IPS-18c (cell line): Measurements from ENCODE around the gene PRSS22.

Source experiments
- H3K4me3 ChIP-seq: 2 replicates; pipeline ENCODE4 v1.7.0; 2013; ENCODE audit warnings: low read depth, mild to moderate bottlenecking, low read length, moderate library complexity; ENCODE audit not compliant: insufficient read depth
- H3K9me3 ChIP-seq: one replicate; pipeline ENCODE4 v1.6.1; 2013; ENCODE audit warnings: mild to moderate bottlenecking, low read length, moderate library complexity; ENCODE audit not compliant: control insufficient read depth, insufficient read depth

Gene PRSS22

GRCh38 chr16:2825049-2825742 lies 32.8 kb downstream of the PRSS22 start:
- H3K9me3 ChIP-seq: no peaks in the 10 kb centered on the region
- no peak overlapping the region for H3K4me3 ChIP-seq

- no peaks in the 10 kb centered on the region for H3K9me3 ChIP-seq
- no peak overlapping the region for H3K4me3 ChIP-seq
Observed at GRCh38 chr16:2824626-2825025, 33.3 kb downstream of the PRSS22 start.

GRCh38 chr16:2822496-2822895 lies 35.5 kb downstream of the PRSS22 start:
- no peaks in the 10 kb centered on the region for H3K9me3 ChIP-seq
- no peak overlapping the region for H3K4me3 ChIP-seq

- Histone ChIP-seq H3K4me3 (no peak overlapping the region), H3K9me3 (no peaks in the 10 kb centered on the region)
Observed at GRCh38 chr16:2822158-2822495, 35.8 kb downstream of the PRSS22 start.

GRCh38 chr16:2821487-2822157 lies 36.3 kb downstream of the PRSS22 start:
- H3K9me3 ChIP-seq: no peaks in the 10 kb centered on the region
- H3K4me3 ChIP-seq: no peak overlapping the region

- Histone ChIP-seq H3K9me3 (no peaks in the 10 kb centered on the region), H3K4me3 (no peak overlapping the region)
Observed at GRCh38 chr16:2820836-2821486, 37.0 kb downstream of the PRSS22 start.

GRCh38 chr16:2819939-2820835 lies 37.8 kb downstream of the PRSS22 start:
- Histone ChIP-seq H3K4me3 (no peak overlapping the region), H3K9me3 (no peaks in the 10 kb centered on the region)

GRCh38 chr16:2819179-2819938 lies 38.6 kb downstream of the PRSS22 start:
- Histone ChIP-seq H3K9me3 (no peaks in the 10 kb centered on the region), H3K4me3 (no peak overlapping the region)

- H3K9me3 ChIP-seq: no peaks in the 10 kb centered on the region
- no peak overlapping the region for H3K4me3 ChIP-seq
Observed at GRCh38 chr16:2818272-2818876, 39.6 kb downstream of the PRSS22 start.

- H3K9me3 ChIP-seq: no peaks in the 10 kb centered on the region
- no peak overlapping the region for H3K4me3 ChIP-seq
Observed at GRCh38 chr16:2817340-2818271, 40.4 kb downstream of the PRSS22 start.

- no peaks in the 10 kb centered on the region for H3K9me3 ChIP-seq
Observed at GRCh38 chr16:2816751-2817339, 41.1 kb downstream of the PRSS22 start, which contains the start of gene PRSS21. TSS of gene PRSS21 (plus strand) at chr16:2817237. CDS start at chr16:2817269, 32 bp downstream.

GRCh38 chr16:2815299-2815771 lies 42.6 kb downstream of the PRSS22 start:
- Histone ChIP-seq H3K4me3 (no peak overlapping the region), H3K9me3 (no peaks in the 10 kb centered on the region)

More at GRCh38 chr16:2816751-2817339, 41.1 kb downstream of the PRSS22 start, which contains the start of gene PRSS21:
- no peak within 1 kb of the TSS for H3K4me3 ChIP-seq

GRCh38 chr16:2814551-2815298 lies 43.2 kb downstream of the PRSS22 start:
- H3K4me3 ChIP-seq: no peak overlapping the region
- no peaks in the 10 kb centered on the region for H3K9me3 ChIP-seq

- Histone ChIP-seq H3K9me3 (no peaks in the 10 kb centered on the region), H3K4me3 (no peak overlapping the region)
Observed at GRCh38 chr16:2813771-2814221, 44.2 kb downstream of the PRSS22 start.
